Natural killer cell treated with Interleukin-12 subunit alpha and Interleukin-12 subunit beta and Interleukin-15 and Interleukin-18, amount 100 ng/mL, for 72 hours (primary cell): ENCODE results near the gene GUK1. TPM values are rescaled to one million over a fixed set of nuclear protein-coding genes. Genes with fewer than 3 reads are reported as not detected.

Experiments
- ATAC-seq, 2 donors: fragments of 150-1000 bp; cut with Tn5 transposase in 1 of 2; sonication (Bioruptor Pico), chemical (Tn5 transposase) in 1 of 2; 2 replicates each; pipeline ENCODE4 v1.10.0; 2021
- DNase-seq: peaks from one replicate; pipeline ENCODE4 v3.0.0; 2022; ENCODE audit warnings: low spot score
- H3K27ac Mint-ChIP-seq, 2 donors: 1 replicate in 1 of 2; 2 replicates in 1 of 2; pipeline ENCODE4 v1.8.0; 2022; ENCODE audit warnings: mixed read lengths in 2 of 2, mild to moderate bottlenecking in 1 of 2, moderate library complexity in 1 of 2
- H3K27me3 Mint-ChIP-seq, 2 donors: 1 replicate in 1 of 2; 2 replicates in 1 of 2; pipeline ENCODE4 v1.8.0; 2022; ENCODE audit warnings: mixed read lengths in 2 of 2
- H3K36me3 Mint-ChIP-seq: one replicate; pipeline ENCODE4 v1.8.0; 2022; ENCODE audit warnings: mixed read lengths
- H3K4me1 Mint-ChIP-seq, 2 donors: 1 replicate in 1 of 2; 2 replicates in 1 of 2; pipeline ENCODE4 v1.8.0; 2022; ENCODE audit warnings: low read depth in 2 of 2, mixed read lengths in 2 of 2, mild to moderate bottlenecking in 1 of 2
- H3K4me3 Mint-ChIP-seq: one replicate; pipeline ENCODE4 v1.8.0; 2022; ENCODE audit warnings: mixed read lengths
- H3K9me3 Mint-ChIP-seq: 2 replicates; pipeline ENCODE4 v1.8.0; 2022; ENCODE audit warnings: mixed read lengths
- total RNA-seq, 2 donors: library from RNA; stranded (reverse); gene quantifications; one replicate each; pipeline ENCODE4 v1.2.3, GENCODE V29; 2022

GUK1 gene
- total RNA-seq, 2 donors from 2014 or later: 296 to 329 TPM

DNA sequence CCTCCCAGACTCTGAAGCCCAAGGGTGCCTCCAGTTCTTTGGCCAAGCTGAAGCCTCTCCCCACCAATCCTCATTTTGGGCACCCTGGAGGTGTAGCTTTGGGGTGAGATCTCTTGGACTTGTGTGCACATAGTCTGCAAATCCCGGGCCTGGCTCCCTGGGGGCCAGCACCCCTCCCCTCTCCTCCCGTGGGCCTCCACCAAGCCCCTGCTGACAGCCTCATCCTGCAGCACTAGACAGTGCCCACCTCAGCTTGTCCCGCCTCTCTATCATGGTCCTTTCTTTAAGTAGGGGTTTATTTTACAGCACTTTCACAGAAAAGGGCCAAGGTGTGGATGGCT, 12.8 kb downstream of the GUK1 start:
- H3K36me3 Mint-ChIP-seq: no peaks in the 10 kb centered on the region
- no peaks in the 10 kb centered on the region for H3K9me3 Mint-ChIP-seq
- no peak overlapping the region for H3K27ac Mint-ChIP-seq

GRCh38 chr1:228154021-228154669, 14.1 kb downstream of the GUK1 start:
- Mint-ChIP-seq H3K36me3 (no peaks in the 10 kb centered on the region), H3K4me3 (no peak overlapping the region), H3K4me1 (peaks cover 0 to 9% of the 10 kb centered on the region in 2 donors), H3K27ac (no peak overlapping the region), H3K27me3 (no peaks in the 10 kb centered on the region), H3K9me3 (no peaks in the 10 kb centered on the region)
- ATAC-seq (no peak), DNase-seq (no peak)

More for the DNA sequence above, 12.8 kb downstream of the GUK1 start:
- no peaks in the 10 kb centered on the region for H3K27me3 Mint-ChIP-seq
- no peak overlapping the region for H3K4me3 Mint-ChIP-seq
- DNase-seq (no peak), ATAC-seq (no peak)
- H3K4me1 Mint-ChIP-seq: peaks cover 0 to 9% of the 10 kb centered on the region in 2 donors

- Mint-ChIP-seq H3K36me3 (no peaks in the 10 kb centered on the region), H3K4me3 (no peak overlapping the region), H3K9me3 (no peaks in the 10 kb centered on the region), H3K27ac (no peak overlapping the region), H3K27me3 (no peaks in the 10 kb centered on the region), H3K4me1 (peaks cover 0 to 9% of the 10 kb centered on the region in 2 donors)
- DNase-seq: peak; percentile 49
- no peak for ATAC-seq
Observed at GRCh38 chr1:228154670-228155571, 14.8 kb downstream of the GUK1 start.

GRCh38 chr1:228155596-228156514, 15.8 kb downstream of the GUK1 start:
- ATAC-seq: no peak
- Mint-ChIP-seq H3K36me3 (no peaks in the 10 kb centered on the region), H3K27me3 (no peaks in the 10 kb centered on the region), H3K4me3 (no peak overlapping the region), H3K4me1 (peaks cover 0 to 9% of the 10 kb centered on the region in 2 donors), H3K27ac (no peak overlapping the region), H3K9me3 (no peaks in the 10 kb centered on the region)
- DNase-seq: peak; percentile 52

GRCh38 chr1:228156515-228156881, 16.4 kb downstream of the GUK1 start:
- H3K4me3 Mint-ChIP-seq: no peak overlapping the region
- peaks cover 0 to 6% of the 10 kb centered on the region in 2 donors for H3K4me1 Mint-ChIP-seq
- no peaks in the 10 kb centered on the region for H3K27me3 Mint-ChIP-seq
- no peak overlapping the region for H3K27ac Mint-ChIP-seq
- H3K9me3 Mint-ChIP-seq: no peaks in the 10 kb centered on the region
- ATAC-seq (no peak), DNase-seq (peak; percentile 45)
- no peaks in the 10 kb centered on the region for H3K36me3 Mint-ChIP-seq

DNA sequence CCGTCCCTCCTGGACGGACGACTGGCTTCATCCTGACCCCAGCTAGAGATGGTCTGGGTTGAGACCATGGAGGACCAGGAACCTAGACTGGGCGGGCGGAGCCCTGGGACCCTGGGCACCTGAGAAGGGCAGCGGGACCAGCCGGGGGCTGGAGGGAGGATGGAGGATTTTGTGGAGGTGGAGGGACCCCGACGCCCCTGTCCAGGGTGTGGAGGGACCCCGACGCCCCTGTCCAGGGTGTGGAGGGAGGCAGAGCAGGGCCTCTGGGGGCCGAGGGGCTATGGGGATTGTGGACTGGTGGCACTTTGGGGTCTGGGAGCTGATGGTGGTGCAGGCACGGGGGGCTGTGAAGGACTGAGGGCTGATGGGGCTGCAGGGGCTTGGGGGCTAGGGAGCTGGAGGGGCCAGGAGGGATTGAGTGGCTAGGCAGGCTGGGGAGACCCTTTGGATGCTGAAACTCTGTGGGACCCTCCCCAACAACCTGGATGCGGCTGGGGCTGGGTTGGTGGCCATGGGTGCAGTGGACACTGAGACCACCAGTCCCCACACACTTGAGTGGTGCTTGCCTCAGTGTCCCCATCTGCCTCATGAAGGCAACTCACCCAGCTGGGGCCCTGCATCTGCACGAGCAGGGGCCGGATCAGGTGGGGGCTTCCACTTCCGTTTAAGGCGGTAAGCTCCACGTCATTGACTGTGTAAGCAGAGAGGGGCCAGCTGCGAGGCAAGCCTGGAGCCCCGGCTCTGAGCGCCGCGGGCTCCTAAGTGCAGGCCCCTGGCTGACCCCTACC, 17.1 kb downstream of the GUK1 start:
- ATAC-seq (no peak), DNase-seq (peak; percentile 58)
- Mint-ChIP-seq H3K9me3 (no peaks in the 10 kb centered on the region), H3K4me3 (no peak overlapping the region), H3K36me3 (no peaks in the 10 kb centered on the region), H3K4me1 (peaks cover 0 to 6% of the 10 kb centered on the region in 2 donors), H3K27me3 (no peaks in the 10 kb centered on the region), H3K27ac (no peak overlapping the region)

DNA sequence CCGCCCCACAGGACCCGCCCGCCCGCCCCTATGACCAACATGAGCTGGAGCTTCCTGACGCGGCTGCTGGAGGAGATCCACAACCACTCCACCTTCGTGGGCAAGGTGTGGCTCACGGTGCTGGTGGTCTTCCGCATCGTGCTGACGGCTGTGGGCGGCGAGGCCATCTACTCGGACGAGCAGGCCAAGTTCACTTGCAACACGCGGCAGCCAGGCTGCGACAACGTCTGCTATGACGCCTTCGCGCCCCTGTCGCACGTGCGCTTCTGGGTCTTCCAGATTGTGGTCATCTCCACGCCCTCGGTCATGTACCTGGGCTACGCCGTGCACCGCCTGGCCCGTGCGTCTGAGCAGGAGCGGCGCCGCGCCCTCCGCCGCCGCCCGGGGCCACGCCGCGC, 17.6 kb downstream of the GUK1 start:
- Mint-ChIP-seq H3K27ac (no peak overlapping the region), H3K4me3 (no peak overlapping the region)
- ATAC-seq: no peak

GRCh38 chr1:228158151-228159007, 18.3 kb downstream of the GUK1 start:
- H3K4me3 Mint-ChIP-seq: no peak overlapping the region
- ATAC-seq (no peak), DNase-seq (no peak)
- no peak overlapping the region for H3K27ac Mint-ChIP-seq
- H3K27me3 Mint-ChIP-seq: no peaks in the 10 kb centered on the region
- no peaks in the 10 kb centered on the region for H3K4me1 Mint-ChIP-seq
- no peaks in the 10 kb centered on the region for H3K9me3 Mint-ChIP-seq
- H3K36me3 Mint-ChIP-seq: no peaks in the 10 kb centered on the region

More for the DNA sequence above, 17.6 kb downstream of the GUK1 start:
- Mint-ChIP-seq H3K9me3 (no peaks in the 10 kb centered on the region), H3K27me3 (no peaks in the 10 kb centered on the region), H3K36me3 (no peaks in the 10 kb centered on the region), H3K4me1 (peaks cover 0 to 4% of the 10 kb centered on the region in 2 donors)
- DNase-seq: no peak

- ATAC-seq (no peak), DNase-seq (no peak)
- peaks cover under 1 to 2% of the 10 kb centered on the region in 2 donors for H3K4me1 Mint-ChIP-seq
- no peak overlapping the region for H3K27ac Mint-ChIP-seq
- H3K4me3 Mint-ChIP-seq: no peak overlapping the region
- no peaks in the 10 kb centered on the region for H3K9me3 Mint-ChIP-seq
- H3K36me3 Mint-ChIP-seq: no peaks in the 10 kb centered on the region
- no peaks in the 10 kb centered on the region for H3K27me3 Mint-ChIP-seq
Observed at GRCh38 chr1:228159008-228159665, 19.1 kb downstream of the GUK1 start.

DNA sequence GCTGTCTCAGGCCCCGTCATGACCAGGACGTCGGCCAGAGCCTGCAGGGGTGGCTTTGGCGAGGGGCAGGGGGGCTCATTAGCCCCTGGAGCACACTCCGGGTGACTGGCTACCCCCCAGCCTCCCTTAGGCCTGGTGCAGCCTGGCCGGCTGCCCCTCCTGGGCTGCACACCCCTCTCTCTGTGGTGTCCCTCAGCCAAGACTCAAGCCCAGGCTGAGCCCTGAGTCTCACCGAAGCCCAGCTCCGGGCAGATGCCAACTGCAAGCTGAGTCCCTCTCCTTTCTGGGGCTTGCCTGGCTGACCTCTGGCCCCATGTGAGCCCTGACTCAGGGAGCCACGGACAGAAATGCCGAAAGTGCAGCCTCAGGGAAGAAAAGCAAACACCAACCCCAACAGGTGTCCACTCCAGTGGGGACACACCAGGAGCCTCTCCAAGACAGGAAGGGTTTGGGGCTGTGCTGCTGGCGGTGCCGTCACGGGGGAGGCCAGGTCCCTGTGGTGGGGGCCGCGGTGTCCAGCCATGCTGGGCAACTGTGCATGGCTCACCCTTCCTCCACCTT, 20.2 kb downstream of the GUK1 start:
- Mint-ChIP-seq H3K27me3 (no peaks in the 10 kb centered on the region), H3K4me3 (no peak overlapping the region), H3K27ac (no peak overlapping the region), H3K36me3 (no peaks in the 10 kb centered on the region), H3K9me3 (no peaks in the 10 kb centered on the region), H3K4me1 (peaks cover 11 to 14% of the 10 kb centered on the region in 2 donors)
- DNase-seq (no peak), ATAC-seq (no peak)

DNA sequence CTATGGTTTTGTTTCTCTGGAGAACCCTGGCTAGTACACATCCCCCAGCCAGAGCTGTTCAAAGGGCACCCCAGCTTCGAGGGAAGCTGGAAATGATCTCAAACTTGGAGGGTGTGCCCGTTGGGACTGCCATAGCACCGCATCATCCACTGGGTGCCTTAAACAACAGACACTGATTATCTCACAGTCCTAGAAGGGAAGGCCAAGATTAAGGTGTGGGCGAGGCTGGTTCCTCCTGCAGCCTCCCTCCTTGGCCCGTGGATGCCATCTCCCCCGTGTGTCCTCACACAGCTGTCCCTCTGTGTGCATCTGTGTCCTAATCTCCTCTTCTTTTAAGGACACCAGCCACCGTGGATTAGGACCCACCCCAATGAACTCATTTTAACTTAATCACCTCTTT, 21.3 kb downstream of the GUK1 start:
- ATAC-seq: no peak
- no peak for DNase-seq
- Mint-ChIP-seq H3K9me3 (no peaks in the 10 kb centered on the region), H3K36me3 (no peaks in the 10 kb centered on the region), H3K4me3 (no peak overlapping the region), H3K4me1 (peaks cover 11 to 14% of the 10 kb centered on the region in 2 donors), H3K27ac (no peak overlapping the region), H3K27me3 (no peaks in the 10 kb centered on the region)

GRCh38 chr1:228161866-228162265, 21.8 kb downstream of the GUK1 start:
- H3K36me3 Mint-ChIP-seq: no peaks in the 10 kb centered on the region
- H3K27me3 Mint-ChIP-seq: no peaks in the 10 kb centered on the region
- H3K4me3 Mint-ChIP-seq: no peak overlapping the region
- no peak for ATAC-seq
- peaks cover 15 to 18% of the 10 kb centered on the region in 2 donors for H3K4me1 Mint-ChIP-seq
- DNase-seq: no peak
- no peaks in the 10 kb centered on the region for H3K9me3 Mint-ChIP-seq
- no peak overlapping the region for H3K27ac Mint-ChIP-seq
